GM18870 (cell line): Measurements from ENCODE around the gene ABCB6.

Source experiments
- ATAC-seq: cut with Tn5 transposase; IDR thresholded peaks from one replicate; pipeline ENCODE4 v1.9.1; 2021; ENCODE audit warnings: moderate library complexity; ENCODE audit not compliant: unreplicated experiment

ABCB6 gene

GRCh38 chr2:219171231-219171651 lies 47.5 kb downstream of the ABCB6 start:
- no peak for ATAC-seq

- ATAC-seq = no peak
Measured at GRCh38 chr2:219169930-219170654, 48.7 kb downstream of the ABCB6 start, which contains the start of gene SLC23A3. Gene SLC23A3, minus strand, starts transcription at chr2:219170029. Its CDS starts 45 bp downstream, at chr2:219169984.

GRCh38 chr2:219168932-219169331 lies 49.8 kb downstream of the ABCB6 start:
- ATAC-seq = no peak

GRCh38 chr2:219168526-219168925 lies 50.2 kb downstream of the ABCB6 start:
- ATAC-seq = no peak

- no peak for ATAC-seq
Measured at GRCh38 chr2:219167997-219168396, 50.8 kb downstream of the ABCB6 start.

GRCh38 chr2:219165058-219165911 lies 53.5 kb downstream of the ABCB6 start:
- no peak for ATAC-seq

GRCh38 chr2:219163156-219163555 lies 55.6 kb downstream of the ABCB6 start:
- no peak for ATAC-seq

GRCh38 chr2:219161097-219161496 lies 57.7 kb downstream of the ABCB6 start:
- no peak for ATAC-seq

GRCh38 chr2:219160186-219161017 lies 58.4 kb downstream of the ABCB6 start, which contains the start of gene NHEJ1:
Gene NHEJ1, minus strand, starts transcription at chr2:219160815. Its CDS starts 2,453 bp downstream, at chr2:219158362.
- peak; percentile 80 for ATAC-seq
